Measurements from ENCODE around the gene INKA1.
"Not testable (repeated sequence)": the region's sequence is repeated elsewhere in the genome, so short reads cannot be mapped to it uniquely, and the experiment has no call there.

Gene INKA1

DNA sequence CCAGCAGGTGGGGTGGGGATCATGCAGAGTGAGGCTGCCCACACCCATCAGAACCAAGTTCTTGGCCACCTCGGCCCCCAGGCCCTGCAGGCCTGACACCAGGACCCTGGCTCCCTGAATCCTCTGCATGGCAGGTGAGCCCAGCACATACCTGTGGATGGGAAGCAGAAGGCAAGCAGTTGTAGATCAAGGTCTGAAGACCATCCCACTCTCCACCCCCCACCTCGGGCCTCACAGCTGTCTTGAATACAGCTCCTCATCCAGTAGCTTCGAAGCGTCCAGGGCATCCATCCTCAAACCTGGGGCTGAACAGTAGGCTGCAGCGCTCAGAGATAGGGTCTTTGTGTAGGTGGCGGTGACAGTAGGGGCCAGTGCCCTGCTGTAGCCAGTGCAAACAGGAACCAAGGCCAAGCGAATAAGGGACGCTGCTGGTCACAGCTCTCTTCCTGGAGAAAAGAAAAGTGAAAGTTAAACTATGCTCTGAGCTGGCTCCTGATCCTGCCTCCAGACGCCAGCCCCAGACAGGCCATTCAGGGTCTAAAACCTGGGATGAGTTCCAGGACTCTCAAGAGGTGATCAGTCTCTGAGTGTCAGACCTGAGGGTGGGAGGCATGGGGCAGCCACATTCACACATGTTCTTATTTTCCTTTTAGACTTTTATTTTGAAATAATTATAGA, 10.6 kb downstream of the INKA1 start, which contains the start of gene UBA7:
TSS of gene UBA7 (minus strand) at position 457 of the 678 bp plus-strand sequence. CDS start at position 291, 166 bp downstream.
- DNase-seq: peak; percentile 24

DNA sequence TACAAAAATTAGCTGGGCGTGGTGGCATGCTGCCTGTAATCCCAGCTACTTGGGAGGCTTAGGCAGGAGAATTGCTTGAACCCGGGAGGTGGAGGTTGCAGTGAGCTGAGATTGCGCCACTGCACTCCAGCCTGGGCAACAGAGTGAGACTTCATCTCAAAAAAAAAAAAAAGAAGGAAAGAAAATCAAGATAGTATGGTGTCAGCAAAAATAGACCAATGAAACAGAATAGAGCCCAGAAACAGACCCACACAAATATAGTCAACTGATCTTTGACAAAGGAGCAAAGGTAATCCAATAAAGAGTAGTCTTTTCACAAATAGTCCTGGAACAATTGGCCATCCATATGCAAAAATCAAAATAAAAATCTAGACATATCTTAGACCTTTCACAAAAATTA, 20.1 kb downstream of the INKA1 start:
- not testable (repeated sequence) for DNase-seq

DNA sequence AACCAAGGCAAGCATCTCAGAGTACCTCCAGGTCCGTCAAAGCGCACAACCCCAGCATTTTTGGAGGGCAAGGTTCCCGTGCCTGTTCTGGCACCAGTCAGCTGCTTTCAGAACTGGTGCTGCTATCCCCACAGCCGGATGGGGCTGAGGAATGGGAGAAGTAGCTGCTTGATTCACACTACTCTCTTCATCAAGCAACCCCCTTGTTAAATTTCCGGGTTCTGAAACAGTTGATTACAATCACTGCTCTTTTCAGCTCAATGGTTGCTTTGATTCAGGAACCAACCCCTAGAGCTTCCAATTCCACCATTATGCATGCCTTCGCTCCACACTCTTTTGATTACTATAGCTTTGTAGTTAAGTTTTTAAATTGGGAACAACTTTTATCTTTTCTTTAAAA, 23.0 kb downstream of the INKA1 start:
- DNase-seq: no peak

DNA sequence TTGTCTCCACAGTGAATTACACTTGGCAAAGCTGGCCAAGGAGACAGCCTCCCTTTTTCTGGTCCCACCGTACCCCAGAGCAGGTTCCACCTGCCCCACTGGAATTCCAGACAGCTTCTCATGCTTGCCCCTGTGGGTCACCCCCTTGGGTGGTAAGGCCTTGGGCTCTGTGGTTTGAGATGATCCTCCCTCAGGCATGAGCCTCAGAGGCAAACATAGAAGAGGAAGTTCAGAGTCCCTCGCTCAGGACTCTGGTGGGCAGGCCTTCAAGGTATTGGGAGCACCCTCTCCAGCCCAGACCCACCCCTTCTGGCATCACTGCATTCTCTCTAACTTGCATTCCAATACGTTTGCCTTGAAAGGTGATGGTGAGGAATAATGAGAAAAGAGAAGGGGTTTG, 28.3 kb downstream of the INKA1 start:
- no peak for DNase-seq

DNA sequence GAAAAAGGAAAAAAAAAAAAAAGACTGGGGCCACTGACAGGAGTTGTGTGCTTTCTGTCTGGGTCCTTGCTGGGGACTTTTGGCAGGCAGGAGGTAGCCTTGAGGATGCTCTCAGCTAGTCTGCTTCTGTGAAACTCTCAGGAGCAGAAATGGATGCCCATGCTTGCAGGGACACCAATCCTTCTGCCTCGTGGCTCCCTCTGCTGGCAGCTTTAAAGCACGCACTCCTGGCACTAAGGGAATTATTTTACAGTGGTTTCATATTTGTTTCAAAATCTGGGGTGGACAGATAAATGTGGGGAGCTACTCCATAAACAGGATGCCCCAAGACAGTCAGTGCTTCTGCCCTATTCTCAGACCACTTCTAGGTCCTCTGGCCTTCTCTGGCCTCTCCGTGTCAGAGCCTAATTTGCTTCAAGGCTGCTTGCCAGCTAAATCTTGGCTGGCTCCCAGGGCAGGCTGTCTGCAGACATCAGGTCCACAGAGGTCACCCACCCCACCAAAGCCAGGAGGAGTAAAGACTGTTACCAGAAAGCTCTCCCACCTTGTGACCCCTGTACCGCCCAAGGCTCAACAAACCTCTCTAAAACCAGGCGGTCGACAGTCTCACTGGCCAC, 36.2 kb downstream of the INKA1 start:
- peak; percentile 67 for DNase-seq

DNA sequence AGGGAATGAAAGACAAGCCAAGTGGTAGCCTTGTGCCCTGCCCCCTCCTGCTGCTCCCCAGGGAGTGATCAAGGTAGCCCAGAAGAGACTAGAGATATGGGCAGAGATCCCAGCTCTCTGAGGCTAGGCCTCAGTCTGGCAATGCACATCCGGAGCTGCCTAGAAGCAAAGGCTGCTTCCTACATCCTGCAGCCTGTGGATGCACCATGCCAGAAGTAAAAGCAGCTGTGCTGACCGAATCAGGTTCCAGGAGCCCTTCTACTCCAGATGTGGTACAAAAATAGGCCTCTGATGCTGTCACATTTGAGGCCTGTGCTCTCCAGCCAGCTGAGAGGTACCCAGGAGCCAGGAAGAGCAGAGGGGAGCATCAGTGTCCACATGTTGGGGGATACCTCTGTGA, 37.3 kb downstream of the INKA1 start:
- DNase-seq: no peak

DNA sequence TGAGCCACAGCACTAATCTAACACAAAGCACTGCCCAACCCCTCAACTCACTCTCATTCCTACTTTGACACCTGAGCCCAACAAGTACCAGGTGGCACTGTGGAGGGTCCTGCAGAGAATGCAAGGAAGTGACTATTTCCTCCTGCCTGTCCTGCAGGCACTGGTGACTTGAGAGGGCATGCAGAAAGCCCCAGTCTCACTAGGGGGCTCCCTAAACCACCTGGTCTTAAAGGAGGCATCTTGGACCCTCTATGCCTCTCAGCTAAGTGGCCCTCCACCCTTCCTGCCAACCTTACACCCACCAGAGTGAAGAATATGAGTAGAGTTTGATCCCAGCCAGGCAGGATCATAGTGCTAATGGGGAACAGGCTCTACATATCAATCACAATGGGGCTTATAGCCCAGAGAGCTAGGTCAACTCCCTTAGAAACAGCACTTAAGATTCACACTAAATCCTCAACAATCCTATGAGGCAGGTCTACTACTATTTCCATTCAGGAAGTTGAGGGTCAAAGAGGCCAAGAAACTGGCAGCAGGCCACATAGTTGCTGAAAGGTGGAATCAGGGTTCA, 38.1 kb downstream of the INKA1 start:
- no peak for DNase-seq

DNA sequence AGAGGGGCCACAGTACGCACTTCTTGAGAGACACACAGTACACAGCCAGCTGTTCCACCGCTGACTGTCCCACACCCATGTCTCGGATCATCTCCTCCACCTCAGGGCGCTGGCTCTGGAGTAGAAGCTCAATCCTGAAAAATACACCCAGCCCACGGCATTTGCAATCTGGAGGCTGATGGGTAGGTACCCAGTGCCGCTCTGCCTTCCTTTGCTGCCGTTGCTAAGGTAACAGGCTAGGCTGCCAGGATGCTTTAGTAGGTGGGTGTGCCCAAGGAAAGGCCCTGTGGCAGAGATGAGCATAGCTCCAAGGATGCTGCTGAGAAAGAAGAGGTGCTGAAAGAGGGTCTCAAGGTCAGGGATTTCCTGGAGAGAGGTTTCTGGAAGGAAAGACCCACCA, 38.7 kb downstream of the INKA1 start:
- DNase-seq: no peak

DNA sequence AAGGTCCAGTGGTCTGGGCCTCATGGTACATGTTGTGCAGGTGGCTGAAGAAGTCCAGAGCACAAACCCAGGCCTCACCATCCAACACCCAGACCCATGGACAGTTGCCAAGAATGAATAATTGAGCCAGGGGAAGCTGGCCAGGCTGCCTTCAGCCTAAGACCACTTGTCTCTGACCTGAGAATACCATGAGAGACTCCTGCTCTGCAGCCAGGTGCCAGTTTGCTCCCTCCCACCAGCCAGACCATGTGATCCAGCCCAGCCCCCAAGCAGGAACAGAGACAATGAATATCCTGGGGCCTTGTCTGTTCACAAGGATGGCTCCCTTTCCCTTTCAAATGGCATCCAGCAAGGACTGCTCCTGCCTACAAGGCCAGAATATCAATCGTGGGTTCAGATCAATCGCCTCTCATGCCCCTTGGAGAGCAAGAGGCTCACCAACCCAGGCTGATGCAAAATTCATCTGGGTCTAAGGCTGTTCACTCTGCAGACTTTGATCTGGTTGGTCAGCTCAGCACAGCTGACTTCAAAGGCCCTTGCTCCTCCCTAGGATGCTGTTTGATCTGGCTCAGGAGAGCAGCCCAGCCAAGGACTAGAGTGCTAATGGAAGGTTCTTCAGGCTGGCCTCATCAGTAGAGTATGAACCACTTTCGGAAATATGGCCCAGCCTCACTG, 39.9 kb downstream of the INKA1 start:
- no peak for DNase-seq

DNA sequence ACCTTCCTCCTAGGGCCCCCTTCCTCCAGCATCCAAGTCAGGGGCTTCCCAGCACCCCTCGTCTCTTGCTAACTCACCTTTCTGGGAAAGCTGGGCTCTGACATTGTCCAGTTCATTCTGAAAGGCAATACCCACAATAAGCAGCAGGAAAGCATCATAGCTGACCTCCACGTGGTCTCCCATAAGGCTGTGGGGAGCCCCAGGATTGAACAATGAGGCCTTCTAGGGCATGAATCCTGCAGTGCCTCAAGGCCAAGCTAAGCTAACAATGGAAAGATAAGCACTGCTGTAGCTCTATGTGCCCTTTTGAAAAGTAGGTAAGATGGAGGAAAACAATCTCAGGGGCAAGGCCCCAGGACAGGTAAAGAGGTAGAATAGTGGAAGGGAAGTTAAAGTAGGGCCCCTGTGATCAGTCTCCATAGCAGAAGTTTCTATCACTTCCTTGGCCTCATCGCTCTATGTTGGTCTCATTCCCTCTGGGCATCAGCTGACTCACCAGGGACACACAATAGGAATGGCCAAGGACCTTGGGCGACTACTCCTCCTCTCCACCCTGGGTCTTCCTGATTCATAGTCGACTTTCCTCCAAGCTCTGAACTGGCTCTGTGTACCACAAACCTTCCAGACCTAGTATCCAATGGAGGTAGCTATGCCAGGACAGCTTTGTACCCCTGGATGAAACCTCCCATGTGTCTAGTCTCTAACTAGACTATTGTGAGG, 41.6 kb downstream of the INKA1 start:
- no peak for DNase-seq

DNA sequence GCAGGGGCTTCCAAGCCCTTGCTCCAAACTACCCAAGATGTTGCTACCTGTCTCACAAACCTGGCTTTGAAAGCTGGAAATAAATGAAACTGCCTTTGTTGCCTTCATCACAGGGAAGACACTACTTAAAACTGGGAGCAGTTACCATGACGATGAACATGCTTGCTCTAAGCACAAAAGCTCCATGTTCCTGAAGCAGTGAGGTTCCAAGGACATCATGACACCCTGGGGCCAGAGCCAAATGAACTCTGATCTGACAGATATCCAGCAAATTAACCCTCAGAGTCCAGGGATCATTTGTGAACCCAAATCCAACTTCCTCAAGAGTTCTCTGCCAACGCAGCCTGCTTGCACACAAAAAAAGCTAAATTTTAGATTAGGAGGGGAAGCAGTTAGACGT, 42.6 kb downstream of the INKA1 start:
- DNase-seq: no peak

Measured in activated effector memory CD4-positive, alpha-beta T cell treated with Interleukin-2 at 50 U/mL for 16 hours (primary cell).